ENCODE results near the gene FES. TPM values are rescaled to one million over a fixed set of nuclear protein-coding genes. Genes with fewer than 3 reads are reported as not detected.
"Not testable (repeated sequence)": the region's sequence is repeated elsewhere in the genome, so short reads cannot be mapped to it uniquely, and the experiment has no call there.

Gene FES
- polyA plus RNA-seq, 1 of the 3 experiments (the other 2 are of a cell fraction): 0.03 TPM

GRCh38 chr15:90921887-90922286 is 37.6 kb downstream of the FES start:
- Histone ChIP-seq H3K9ac (no peak overlapping the region), H2AFZ (ENCODE audit: low read depth) (no peak overlapping the region), H3K9me3 (no peaks in the 10 kb centered on the region), H3K4me2 (no peak overlapping the region), H3F3A (replicated peaks; ENCODE audit: insufficient read depth) (no peaks in the 10 kb centered on the region), H3K27ac (ENCODE audit: low read depth in 2 of 2, low read length in 1 of 2) (no peak overlapping the region), H4K20me1 (ENCODE audit: insufficient read depth) (no peaks in the 10 kb centered on the region), H3K4me3 (ENCODE audit: low read depth in 2 of 2, low read length in 1 of 2) (no peak overlapping the region), H3K36me3 (replicated peaks in 1 of 2; ENCODE audit: control insufficient read depth in 1 of 2, insufficient read depth in 2 of 2, low read length in 1 of 2) (peaks cover 7 to 37% of the 10 kb centered on the region in 2 experiments), H3K4me1 (ENCODE audit: control insufficient read depth in 1 of 2, insufficient read depth in 2 of 2, low read depth in 1 of 2, low read length in 1 of 2) (no peaks in the 10 kb centered on the region), H3K79me2 (ENCODE audit: insufficient read depth) (no peaks in the 10 kb centered on the region), H3K27me3 (ENCODE audit: insufficient read depth) (no peaks in the 10 kb centered on the region), H3K9me2 (no peaks in the 10 kb centered on the region)
- no peak for TF ChIP-seq PBX3 (IDR thresholded peaks at IDR 0.05)
- no peak for TF ChIP-seq USF1 (IDR thresholded peaks at IDR 0.05; ENCODE audit: borderline replicate concordance, low read depth)
- no peak for TF ChIP-seq YY1 (IDR thresholded peaks at IDR 0.05; ENCODE audit: low read depth)
- TF ChIP-seq EP300 (IDR thresholded peaks at IDR 0.05; ENCODE audit: borderline replicate concordance in 1 of 2, low read depth in 1 of 2, low read length in 1 of 2): no peak
- TF ChIP-seq CTCF (IDR thresholded peaks at IDR 0.05): no peak
- TF ChIP-seq NFIC (IDR thresholded peaks at IDR 0.05; ENCODE audit: borderline replicate concordance): no peak
- no peak for TF ChIP-seq SIN3A (IDR thresholded peaks at IDR 0.05; ENCODE audit: borderline replicate concordance, low read depth, low read length)
- no peak for TF ChIP-seq RXRA (IDR thresholded peaks at IDR 0.05; ENCODE audit: borderline replicate concordance, low read depth)
- TF ChIP-seq SMC3 (IDR thresholded peaks at IDR 0.05; ENCODE audit: low read depth, low read length): no peak
- no peak for TF ChIP-seq JUND (IDR thresholded peaks at IDR 0.05)
- no peak for TF ChIP-seq TAF1 (IDR thresholded peaks at IDR 0.05; ENCODE audit: borderline replicate concordance, low read depth, low read length)
- CTCF ChIA-PET: interaction anchor here (2.1 to 4.0 kb wide), 3 partner anchors 12 to 36 kb away, joined by 6 to 46 read pairs (median 7); partner anchors contain the start of genes HDDC3, MAN2A2 and UNC45A
- 94% methylated on average over 4 of the region's 4 CpGs for WGBS (ENCODE audit: low lambda C conversion rate)
- DNase-seq: no peak
- POLR2A ChIA-PET: no interaction called here

- H3K36me3 ChIP-seq (replicated peaks in 1 of 2; ENCODE audit: control insufficient read depth in 1 of 2, insufficient read depth in 2 of 2, low read length in 1 of 2): peaks cover 7 to 31% of the 10 kb centered on the region in 2 experiments
- H3K9ac ChIP-seq; H4K20me1 ChIP-seq (ENCODE audit: insufficient read depth); H3K79me2 ChIP-seq (ENCODE audit: insufficient read depth); H3K9me3 ChIP-seq; DNase-seq; H3K4me3 ChIP-seq (ENCODE audit: low read depth in 2 of 2, low read length in 1 of 2); H2AFZ ChIP-seq (ENCODE audit: low read depth); H3K4me2 ChIP-seq; H3K9me2 ChIP-seq; H3K4me1 ChIP-seq (ENCODE audit: control insufficient read depth in 1 of 2, insufficient read depth in 2 of 2, low read depth in 1 of 2, low read length in 1 of 2); H3F3A ChIP-seq (replicated peaks; ENCODE audit: insufficient read depth); H3K27ac ChIP-seq (ENCODE audit: low read depth in 2 of 2, low read length in 1 of 2); H3K27me3 ChIP-seq (ENCODE audit: insufficient read depth); POLR2A ChIA-PET: not testable (repeated sequence)
- 98% methylated on average over 7 of the region's 7 CpGs for WGBS (ENCODE audit: low lambda C conversion rate)
- CTCF ChIA-PET: interaction anchor here (0.7 to 4.0 kb wide), 3 partner anchors 11 to 99 kb away, joined by 3 to 46 read pairs (median 6); partner anchors contain the start of genes HDDC3, MAN2A2 and UNC45A
Observed at GRCh38 chr15:90922712-90923322, 38.5 kb downstream of the FES start.
